Aorta (tissue), 5 donors: ENCODE data around the gene NPDC1. TPM values are rescaled to one million over a fixed set of nuclear protein-coding genes. Genes with fewer than 3 reads are reported as not detected.

Source experiments
- ATAC-seq: fragments of 200-7000 bp; cut with Tn5 transposase; one replicate; pipeline ENCODE4 v1.9.1; 2022; ENCODE audit warnings: moderate library complexity; ENCODE audit not compliant: low FRiP score
- DNase-seq, 2 donors: peaks; one replicate each; pipeline ENCODE4 v3.0.0-alpha.2; 2020
- H3K27ac ChIP-seq, 2 donors: one replicate each; pipeline ENCODE4 v1.5.1; 2013; ENCODE audit warnings: low read length in 2 of 2, mild to moderate bottlenecking in 2 of 2, moderate library complexity in 2 of 2, control low read depth in 1 of 2, inconsistent platforms in 1 of 2, low read depth in 1 of 2
- H3K27me3 ChIP-seq, 2 donors: one replicate each; pipeline ENCODE4 v1.6.1; 2013; ENCODE audit warnings: control low read depth in 1 of 2, low read length in 1 of 2, mild to moderate bottlenecking in 1 of 2, moderate library complexity in 1 of 2; ENCODE audit not compliant: insufficient read depth in 2 of 2, control insufficient read depth in 1 of 2
- H3K36me3 ChIP-seq, 2 donors: one replicate each; pipeline ENCODE4 v1.6.1; 2013; ENCODE audit warnings: control low read depth in 1 of 2, low read length in 1 of 2, mild to moderate bottlenecking in 1 of 2; ENCODE audit not compliant: insufficient read depth in 2 of 2, control insufficient read depth in 1 of 2
- H3K4me1 ChIP-seq, 2 donors: one replicate each; pipeline ENCODE4 v1.6.1; 2013; ENCODE audit warnings: low read length in 2 of 2, control low read depth in 1 of 2, mild to moderate bottlenecking in 1 of 2, moderate library complexity in 1 of 2; ENCODE audit not compliant: insufficient read depth in 2 of 2, control insufficient read depth in 1 of 2
- H3K4me3 ChIP-seq, 2 donors: one replicate each; pipeline ENCODE4 v1.5.1; 2013; ENCODE audit warnings: low read length in 2 of 2, control low read depth in 1 of 2, mild to moderate bottlenecking in 1 of 2
- H3K9me3 ChIP-seq: one replicate; pipeline ENCODE4 v1.6.1; 2013; ENCODE audit warnings: mild to moderate bottlenecking, low read length; ENCODE audit not compliant: control insufficient read depth
- WGBS, 2 donors: extraction: QIAGEN DNeasy Blood & Tissue Kit; methylation state at CpG; one replicate each; pipeline ENCODE4 v1.1.7; 2013; 5-methylcytosine and 5-hydroxymethylcytosine counted together
- intact Hi-C, 2 donors: fragments of 100-400 bp; cut with DNase I; formaldehyde crosslinking; loops; one replicate each; pipeline versions ENCODE4 v1.14.2 to v1.15.0; 2022
- polyA plus RNA-seq, 2 donors: library from polyadenylated mRNA; stranded (reverse); fragments of 200-250 nt; gene quantifications; one replicate each; pipeline ENCODE4 v1.2.3, GENCODE V29; 2013
- total RNA-seq, 2 donors: library from RNA; stranded (reverse); fragmentation: NEBNext Ultra II Directional; extraction: Animal tissue kit (Norgen Biotek cat#: 25700); gene quantifications; one replicate each; pipeline ENCODE4 v1.2.1, GENCODE V29; 2021
- donor health status: healthy with polysubstance abuse.
- donor health status: Bipolar disorder and iron deficiency.
- donor health status: DM: no; HTN: no; CAD: no.
- donor health status: DM: no; HTN: no; CAD: no.
- donor health status: DM: yes; HTN: yes; CAD: no.

NPDC1 gene
- total and polyA plus RNA-seq, 4 donors: 26.5 to 217 (median 145) TPM

DNA sequence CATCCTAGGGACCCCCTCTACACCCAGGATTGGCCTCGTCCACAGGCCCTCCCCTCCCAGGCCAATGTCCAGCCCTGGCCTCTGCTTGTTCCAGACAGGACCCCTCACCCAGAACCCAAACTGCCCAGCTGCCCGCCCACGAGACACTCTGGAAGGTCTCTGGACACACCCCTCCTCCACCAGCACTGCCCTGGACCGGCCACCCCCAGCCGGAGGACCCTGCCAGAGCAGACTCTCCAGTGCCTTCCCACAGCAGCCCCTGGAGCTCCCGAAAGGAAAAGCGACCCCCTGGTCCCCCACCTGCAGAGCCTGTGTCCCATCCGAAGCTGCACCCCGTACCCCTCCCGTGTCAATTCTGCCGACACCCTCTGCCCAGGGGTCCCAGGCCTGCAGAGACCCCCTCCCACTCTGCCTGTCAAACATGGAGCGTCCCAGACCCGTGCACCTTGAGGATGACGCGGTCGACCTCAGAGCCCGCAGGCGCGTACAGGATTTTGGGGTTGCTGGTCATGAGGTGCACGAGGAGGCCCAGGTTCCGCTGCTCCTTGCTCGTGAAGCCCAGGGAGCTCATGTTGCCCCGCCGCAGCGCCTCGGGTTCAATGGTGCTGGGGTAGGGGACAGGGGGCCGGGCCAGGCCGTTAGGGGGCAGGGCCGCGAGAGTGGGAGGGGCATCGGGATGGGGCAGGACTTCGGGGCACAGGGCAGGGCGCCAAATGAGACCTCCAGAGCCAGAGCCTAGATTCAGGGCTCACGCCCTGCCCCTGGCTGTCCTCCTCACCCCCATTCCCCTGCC lies 25.9 kb downstream of the NPDC1 start:
- no peaks in the 10 kb centered on the region for H3K4me1 ChIP-seq
- no peaks in the 10 kb centered on the region for H3K27me3 ChIP-seq
- WGBS, 2 donors: 92 to 93% methylated on average over 33 to 34 of the region's 34 CpGs
- ATAC-seq (no peak), DNase-seq (no peak)
- H3K9me3 ChIP-seq: no peaks in the 10 kb centered on the region
- no peak overlapping the region for H3K27ac ChIP-seq
- no peaks in the 10 kb centered on the region for H3K36me3 ChIP-seq
- no peak overlapping the region for H3K4me3 ChIP-seq
- intact Hi-C loops: no loop called here

- intact Hi-C loops: no loop called here
- 91 to 93% methylated on average over 36 of the region's 36 CpGs for WGBS, 2 donors
- no peaks in the 10 kb centered on the region for H3K9me3 ChIP-seq
- H3K4me3 ChIP-seq: no peak overlapping the region
- DNase-seq (no peak), ATAC-seq (no peak)
- H3K27me3 ChIP-seq: no peaks in the 10 kb centered on the region
- no peaks in the 10 kb centered on the region for H3K36me3 ChIP-seq
- no peak overlapping the region for H3K27ac ChIP-seq
- no peaks in the 10 kb centered on the region for H3K4me1 ChIP-seq
Measured at GRCh38 chr9:137018761-137019559, 27.0 kb downstream of the NPDC1 start.

- DNase-seq: no peak
- H3K9me3 ChIP-seq: no peaks in the 10 kb centered on the region
- H3K4me1 ChIP-seq: no peaks in the 10 kb centered on the region
- no peaks in the 10 kb centered on the region for H3K27me3 ChIP-seq
- H3K27ac ChIP-seq: no peak overlapping the region
- H3K36me3 ChIP-seq: no peaks in the 10 kb centered on the region
- no peak for ATAC-seq
- intact Hi-C loops: no loop called here
- H3K4me3 ChIP-seq: no peak overlapping the region
- 93% methylated on average over 45 of the region's 45 CpGs for WGBS, 2 donors
Measured at GRCh38 chr9:137017791-137018497, 28.0 kb downstream of the NPDC1 start.

GRCh38 chr9:137017071-137017470 lies 28.9 kb downstream of the NPDC1 start:
- no peak overlapping the region for H3K27ac ChIP-seq
- ATAC-seq (no peak), DNase-seq (no peak)
- intact Hi-C loops: no loop called here
- no peaks in the 10 kb centered on the region for H3K9me3 ChIP-seq
- H3K4me3 ChIP-seq: no peak overlapping the region
- 96 to 97% methylated on average over 23 to 28 of the region's 28 CpGs for WGBS, 2 donors
- H3K27me3 ChIP-seq: no peaks in the 10 kb centered on the region
- no peaks in the 10 kb centered on the region for H3K4me1 ChIP-seq
- H3K36me3 ChIP-seq: no peaks in the 10 kb centered on the region

DNA sequence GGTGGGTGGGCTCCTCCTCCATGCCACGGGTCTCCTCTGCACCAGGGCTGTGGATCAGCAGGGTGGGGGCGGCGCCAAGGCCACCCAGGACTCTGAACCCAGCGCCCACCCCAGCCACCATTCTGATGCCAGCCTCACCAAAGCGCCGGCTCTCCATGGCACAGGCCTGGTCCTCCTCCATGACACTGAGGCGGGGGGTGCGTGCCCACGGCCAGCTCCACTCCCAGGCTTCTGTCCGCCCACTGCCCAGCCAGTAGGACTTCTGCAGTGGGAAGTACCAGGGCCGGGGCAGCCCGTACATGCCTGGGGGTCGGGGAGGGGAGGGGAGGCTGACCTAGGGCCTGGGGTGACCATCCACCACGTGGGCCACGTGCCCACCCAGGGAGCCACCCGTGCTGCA lies 29.5 kb downstream of the NPDC1 start:
- Histone ChIP-seq H3K4me3 (no peak overlapping the region), H3K9me3 (no peaks in the 10 kb centered on the region), H3K27me3 (no peaks in the 10 kb centered on the region), H3K4me1 (no peaks in the 10 kb centered on the region), H3K27ac (no peak overlapping the region), H3K36me3 (no peaks in the 10 kb centered on the region)
- no peak for ATAC-seq
- WGBS, 2 donors: 93% methylated on average over 15 to 16 of the region's 16 CpGs
- DNase-seq: no peak
- intact Hi-C loops: no loop called here

GRCh38 chr9:137015976-137016375 lies 30.0 kb downstream of the NPDC1 start:
- ATAC-seq (no peak), DNase-seq (no peak)
- Histone ChIP-seq H3K36me3 (no peaks in the 10 kb centered on the region), H3K27me3 (no peaks in the 10 kb centered on the region), H3K4me1 (no peaks in the 10 kb centered on the region), H3K27ac (no peak overlapping the region), H3K4me3 (no peak overlapping the region), H3K9me3 (no peaks in the 10 kb centered on the region)
- intact Hi-C loops: no loop called here
- 91 to 95% methylated on average over 21 of the region's 21 CpGs for WGBS, 2 donors

DNA sequence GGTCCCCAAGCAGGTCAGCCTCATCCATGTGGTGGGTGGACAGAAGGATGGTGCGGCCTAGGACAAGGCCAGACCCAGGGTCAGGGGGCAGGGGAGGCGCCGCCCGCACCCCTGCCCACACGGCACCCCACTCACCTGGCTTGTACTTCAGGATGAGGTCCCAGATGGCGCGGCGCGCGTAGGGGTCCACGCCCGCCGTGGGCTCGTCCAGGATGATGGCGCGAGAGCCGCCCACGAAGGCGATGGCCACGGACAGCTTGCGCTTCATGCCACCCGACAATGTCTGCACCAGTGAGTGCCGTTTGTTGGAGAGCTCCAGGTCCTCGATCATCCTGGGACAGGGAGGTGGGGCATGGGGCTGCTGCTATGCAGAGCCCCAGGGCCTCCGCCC lies 30.4 kb downstream of the NPDC1 start:
- no peaks in the 10 kb centered on the region for H3K9me3 ChIP-seq
- no peak for ATAC-seq
- H3K27ac ChIP-seq: no peak overlapping the region
- 95 to 98% methylated on average over 25 of the region's 25 CpGs for whole genome bisulfite sequencing, 2 donors
- H3K36me3 ChIP-seq: no peaks in the 10 kb centered on the region
- H3K27me3 ChIP-seq: no peaks in the 10 kb centered on the region
- intact Hi-C loops: no loop called here
- H3K4me1 ChIP-seq: no peaks in the 10 kb centered on the region
- no peak overlapping the region for H3K4me3 ChIP-seq
- DNase-seq: no peak

- no peaks in the 10 kb centered on the region for H3K9me3 ChIP-seq
- no peak for ATAC-seq
- WGBS, 2 donors: 96% methylated on average over 36 of the region's 36 CpGs
- H3K27ac ChIP-seq: no peak overlapping the region
- H3K27me3 ChIP-seq: no peaks in the 10 kb centered on the region
- H3K36me3 ChIP-seq: no peaks in the 10 kb centered on the region
- H3K4me1 ChIP-seq: no peaks in the 10 kb centered on the region
- DNase-seq: no peak
- intact Hi-C loops: no loop called here
- H3K4me3 ChIP-seq: no peak overlapping the region
Measured at GRCh38 chr9:137014776-137015539, 31.0 kb downstream of the NPDC1 start.
